GM19035 (cell line): ENCODE measurements around the gene SPDYE18.
"Not testable (repeated sequence)": the region's sequence is repeated elsewhere in the genome, so short reads cannot be mapped to it uniquely, and the experiment has no call there.

ENCODE experiments used
- ATAC-seq: cut with Tn5 transposase; IDR thresholded peaks from one replicate; pipeline ENCODE4 v1.9.1; 2021; ENCODE audit not compliant: unreplicated experiment

SPDYE18 gene

DNA sequence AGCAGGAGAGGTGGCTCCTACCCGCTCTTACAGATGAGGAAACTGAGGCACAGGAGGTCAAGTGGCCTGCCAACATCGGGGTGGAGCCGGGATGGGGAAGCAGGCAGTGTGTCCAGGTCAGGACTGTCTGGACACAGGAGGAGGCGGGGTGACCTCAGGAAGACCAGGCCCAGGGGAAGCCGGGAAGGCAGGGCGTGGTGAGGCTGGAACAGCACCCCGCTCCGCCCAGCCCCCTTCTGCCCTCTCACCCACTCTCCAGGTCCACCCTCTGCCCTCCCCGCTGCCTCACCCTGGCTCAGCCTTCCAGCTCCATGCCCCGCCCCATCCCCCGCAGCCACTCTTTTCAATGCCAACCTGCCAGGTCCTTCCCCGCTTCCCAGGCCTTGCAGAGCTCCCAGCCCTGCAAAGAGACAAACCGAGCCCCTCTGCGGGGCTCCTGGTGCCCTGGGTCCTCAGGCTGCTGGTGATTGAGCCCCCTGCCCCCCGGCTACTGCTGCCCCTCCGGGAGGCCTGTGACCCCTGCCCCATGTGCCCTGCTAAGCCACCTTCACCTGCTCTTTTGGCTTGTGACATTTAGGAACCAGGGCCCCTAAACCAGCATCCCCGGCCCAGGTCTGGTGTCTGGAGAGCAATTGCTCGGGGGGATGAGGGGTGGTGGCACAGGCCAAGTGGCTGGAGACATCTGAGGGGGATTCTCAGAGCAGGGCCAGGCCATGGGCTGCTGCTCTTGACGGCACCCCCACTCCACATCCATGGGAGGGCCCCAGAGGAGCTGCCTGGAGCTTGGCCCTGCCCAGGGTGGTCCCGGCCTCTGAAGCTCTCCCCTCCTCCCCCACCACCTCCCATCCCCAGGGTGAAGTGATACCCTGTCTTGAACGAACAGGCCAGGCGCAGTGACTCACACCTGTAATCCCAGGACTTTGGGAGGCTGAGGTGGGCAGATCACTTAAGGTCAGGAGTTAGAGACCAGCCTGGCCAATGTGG, 55.9 kb downstream of the SPDYE18 start:
- ATAC-seq = not testable (repeated sequence)

- ATAC-seq = not testable (repeated sequence)
Observed at GRCh38 chr7:77005461-77006057, 56.8 kb downstream of the SPDYE18 start.

DNA sequence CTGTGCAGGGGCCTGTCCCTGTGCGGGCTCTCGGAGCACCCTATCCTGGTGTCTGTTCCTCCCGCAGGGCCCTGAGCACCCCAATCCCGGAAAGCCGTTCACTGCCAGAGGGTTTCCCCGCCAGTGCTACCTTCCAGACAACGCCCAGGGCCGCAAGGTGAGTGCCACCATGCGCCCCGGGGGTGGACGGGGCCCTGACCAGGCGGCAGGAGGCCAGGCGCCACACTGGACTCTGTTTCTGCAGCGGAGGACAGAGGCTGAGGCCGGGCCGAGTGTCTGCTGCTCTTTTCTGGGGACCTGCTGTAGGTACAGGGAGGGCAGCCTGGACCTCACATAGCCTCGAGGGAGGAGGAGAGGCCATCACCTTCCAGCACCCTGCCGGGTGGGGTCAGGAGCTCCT, 58.2 kb downstream of the SPDYE18 start:
- ATAC-seq = not testable (repeated sequence)

GRCh38 chr7:77003241-77003640, 59.1 kb downstream of the SPDYE18 start:
- not testable (repeated sequence) for ATAC-seq

DNA sequence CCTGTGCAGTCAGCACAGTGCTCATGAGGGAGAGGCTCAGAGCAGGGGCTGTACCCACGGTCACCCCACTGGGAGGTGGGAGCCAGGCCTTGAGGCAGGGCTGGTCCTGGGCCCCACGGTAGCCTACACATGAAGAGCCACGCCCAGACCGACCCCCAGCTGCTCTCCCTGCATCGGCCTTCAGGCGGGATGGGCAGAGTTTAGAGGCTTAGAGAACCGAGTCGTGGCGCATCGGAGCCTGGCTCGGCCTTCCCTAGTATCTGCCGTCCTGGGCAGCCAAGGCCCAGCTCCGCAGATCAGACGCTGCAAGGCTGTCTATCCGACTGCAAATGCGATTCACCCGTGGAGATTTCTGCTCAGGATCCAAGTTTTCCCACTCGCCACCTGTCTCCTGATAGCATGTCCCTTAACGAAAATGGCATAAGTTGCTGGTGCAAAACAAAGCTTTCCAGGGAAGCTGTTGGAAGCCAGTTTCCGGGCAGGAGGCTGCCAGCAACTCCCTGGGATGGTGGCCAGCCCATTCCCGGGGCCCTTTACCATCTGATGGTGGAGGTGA, 59.6 kb downstream of the SPDYE18 start:
- not testable (repeated sequence) for ATAC-seq

- ATAC-seq = not testable (repeated sequence)
Observed at GRCh38 chr7:77002104-77002503, 60.3 kb downstream of the SPDYE18 start.
